ENCODE measurements around the gene COL12A1.

GRCh38 chr6:75109022-75109421, 96.8 kb downstream of the COL12A1 start:
- TF ChIP-seq EZH2 (IDR thresholded peaks at IDR 0.05; ENCODE audit: low read depth, unreplicated experiment) (no peak), CTCF (conservative IDR thresholded peaks at IDR 0.05; ENCODE audit: low read depth in 2 of 2) (no peak), POLR2AphosphoS5 (IDR thresholded peaks at IDR 0.05; ENCODE audit: low read depth) (no peak), NANOG (IDR thresholded peaks at IDR 0.05; ENCODE audit: borderline replicate concordance) (no peak), EZH2phosphoT487 (IDR thresholded peaks at IDR 0.05; ENCODE audit: unreplicated experiment) (no peak), JUNB (IDR thresholded peaks at IDR 0.05; ENCODE audit: unreplicated experiment) (no peak), CREB1 (CRISPR knock-in tag; IDR thresholded peaks at IDR 0.05; ENCODE audit: low read depth) (no peak), REST (IDR thresholded peaks at IDR 0.05; ENCODE audit: unreplicated experiment) (no peak), ETS1 (IDR thresholded peaks at IDR 0.05) (no peak), ZNF114 (CRISPR knock-in tag; IDR thresholded peaks at IDR 0.05) (no peak), ZNF331 (CRISPR knock-in tag; IDR thresholded peaks at IDR 0.05; ENCODE audit: low read depth) (no peak)
